ENCODE data around the gene KIAA1217.

KIAA1217 gene

GRCh38 chr10:24406809-24407483 is 198.0 kb downstream of the KIAA1217 start:
- DNase-seq (ENCODE audit: low read depth in 2 of 2): no peak

DNA sequence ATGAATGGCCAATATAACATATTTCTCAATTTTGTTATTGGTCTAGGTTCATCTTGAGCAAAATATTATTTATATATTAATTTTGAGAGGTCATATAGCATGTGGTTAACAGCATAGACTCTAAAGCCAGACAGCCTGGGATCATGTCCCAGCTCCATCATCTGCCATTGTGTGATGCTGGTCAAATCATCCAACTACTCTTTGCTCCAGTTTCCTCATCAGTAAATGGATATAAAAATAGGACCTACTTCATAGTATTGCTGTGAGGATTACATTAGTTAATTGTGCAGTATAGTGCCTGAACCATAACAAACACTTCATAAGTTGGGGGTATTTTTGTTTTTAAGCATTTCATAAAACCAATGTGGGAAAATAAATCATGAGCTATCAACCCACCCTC is 199.0 kb downstream of the KIAA1217 start:
- DNase-seq (ENCODE audit: low read depth in 2 of 2): no peak

DNA sequence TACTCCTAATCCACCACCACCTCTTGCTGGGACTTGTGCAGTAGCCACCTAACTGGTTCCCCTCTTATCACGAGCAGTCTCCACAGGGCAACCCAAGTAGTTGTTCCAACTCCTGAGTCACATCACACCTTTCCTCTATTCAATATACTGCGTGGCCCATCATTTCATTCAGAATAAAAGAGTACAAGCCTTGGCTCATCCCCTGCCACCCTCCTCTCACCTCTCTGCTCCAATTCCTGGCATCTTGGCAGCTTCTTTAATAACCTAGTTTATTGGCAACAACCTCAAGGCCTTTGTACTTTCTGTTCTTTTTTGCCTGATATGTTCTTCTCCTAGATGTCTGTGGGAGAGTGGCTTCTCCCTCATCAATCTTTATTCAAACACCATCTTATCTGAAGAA is 199.4 kb downstream of the KIAA1217 start:
- no peak for DNase-seq (ENCODE audit: low read depth in 2 of 2)

- DNase-seq (ENCODE audit: low read depth in 2 of 2): no peak
Observed at GRCh38 chr10:24414597-24414996, 205.7 kb downstream of the KIAA1217 start.

- no peak for DNase-seq (ENCODE audit: low read depth in 2 of 2)
Observed at GRCh38 chr10:24415455-24416125, 206.7 kb downstream of the KIAA1217 start.

- DNase-seq (ENCODE audit: low read depth in 2 of 2): no peak
Observed at GRCh38 chr10:24416248-24416647, 207.3 kb downstream of the KIAA1217 start.

DNA sequence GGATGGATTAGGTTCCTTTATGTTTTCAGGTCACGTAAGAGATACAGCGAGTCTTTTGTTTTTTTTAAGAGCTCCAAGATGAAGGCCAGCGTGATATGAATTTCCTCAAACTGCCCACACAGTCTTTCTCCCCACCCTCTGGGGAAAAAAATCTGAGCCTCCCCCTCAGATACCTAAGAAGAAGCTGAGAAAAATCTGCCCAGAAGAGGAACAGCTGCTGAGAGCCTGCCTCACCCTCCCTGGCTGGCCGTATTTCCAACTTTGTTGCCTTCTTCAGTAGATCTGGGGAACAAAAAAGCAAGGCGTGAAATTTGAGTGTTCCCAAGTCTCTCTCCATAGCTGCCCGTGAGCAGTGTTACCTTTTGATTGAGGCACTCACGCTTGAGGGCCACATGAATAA is 208.1 kb downstream of the KIAA1217 start:
- no peak for DNase-seq (ENCODE audit: low read depth in 2 of 2)

DNA sequence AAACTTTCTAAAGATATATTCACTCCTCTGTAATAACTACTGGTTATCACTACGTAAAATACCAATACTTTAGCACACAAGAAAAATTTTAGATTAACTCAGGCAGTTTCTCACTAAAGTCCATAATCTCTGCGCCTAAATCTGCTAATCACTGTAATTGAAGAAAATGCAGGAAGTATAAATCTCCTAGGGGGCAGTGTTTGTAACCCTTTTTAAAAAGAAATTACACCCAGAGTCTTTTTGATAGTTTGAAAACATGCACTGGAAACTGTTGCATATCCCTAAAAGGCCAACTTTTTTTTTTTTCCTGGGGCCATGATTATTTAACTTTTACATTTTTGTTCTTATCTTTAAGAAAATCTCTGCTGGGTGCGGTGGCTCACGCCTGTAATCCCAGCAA is 209.6 kb downstream of the KIAA1217 start:
- no peak for DNase-seq (ENCODE audit: low read depth in 2 of 2)

GRCh38 chr10:24419066-24419465 is 210.1 kb downstream of the KIAA1217 start:
- DNase-seq (ENCODE audit: low read depth in 2 of 2): no peak

GRCh38 chr10:24425151-24425550 is 216.2 kb downstream of the KIAA1217 start:
- DNase-seq (ENCODE audit: low read depth in 2 of 2): no peak

DNA sequence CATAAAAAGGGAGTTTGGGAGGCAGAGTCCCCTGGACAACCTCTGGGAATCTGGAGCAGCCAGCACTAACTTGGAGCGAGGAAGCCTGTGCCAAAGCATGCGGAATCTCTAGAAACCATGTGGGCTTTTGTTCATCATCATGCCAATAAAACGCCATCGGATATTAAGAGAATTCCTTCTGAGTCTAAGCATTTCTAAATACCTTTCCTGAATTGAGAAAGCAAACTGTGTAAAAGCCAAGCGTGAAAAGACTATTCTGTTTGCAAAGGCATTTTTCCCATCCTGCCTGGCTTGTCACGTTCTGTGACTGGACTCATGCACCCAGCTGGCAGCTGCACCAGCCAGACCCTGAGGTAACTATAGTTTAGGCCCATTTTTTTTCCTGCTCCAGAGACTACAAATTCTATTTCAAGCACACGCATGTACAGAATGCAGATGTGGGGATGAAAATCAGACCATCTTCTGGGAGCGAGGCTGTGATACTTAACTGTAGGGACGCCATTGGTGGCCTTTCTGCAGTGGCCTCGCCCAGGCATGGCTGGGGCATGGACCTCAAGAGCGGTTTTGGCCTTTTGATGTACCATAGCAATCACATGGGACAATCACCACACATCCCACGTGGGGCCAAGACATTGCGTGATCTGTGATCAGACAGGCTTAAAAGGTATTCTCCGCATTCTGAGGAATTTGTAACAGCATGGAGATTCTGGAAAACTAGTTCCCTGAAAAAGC is 218.9 kb downstream of the KIAA1217 start:
- DNase-seq (ENCODE audit: low read depth in 2 of 2): no peak

- DNase-seq (ENCODE audit: low read depth in 2 of 2): no peak
Observed at GRCh38 chr10:24428410-24428782, 219.5 kb downstream of the KIAA1217 start.

GRCh38 chr10:24430591-24430990 is 221.7 kb downstream of the KIAA1217 start:
- no peak for DNase-seq (ENCODE audit: low read depth in 2 of 2)

DNA sequence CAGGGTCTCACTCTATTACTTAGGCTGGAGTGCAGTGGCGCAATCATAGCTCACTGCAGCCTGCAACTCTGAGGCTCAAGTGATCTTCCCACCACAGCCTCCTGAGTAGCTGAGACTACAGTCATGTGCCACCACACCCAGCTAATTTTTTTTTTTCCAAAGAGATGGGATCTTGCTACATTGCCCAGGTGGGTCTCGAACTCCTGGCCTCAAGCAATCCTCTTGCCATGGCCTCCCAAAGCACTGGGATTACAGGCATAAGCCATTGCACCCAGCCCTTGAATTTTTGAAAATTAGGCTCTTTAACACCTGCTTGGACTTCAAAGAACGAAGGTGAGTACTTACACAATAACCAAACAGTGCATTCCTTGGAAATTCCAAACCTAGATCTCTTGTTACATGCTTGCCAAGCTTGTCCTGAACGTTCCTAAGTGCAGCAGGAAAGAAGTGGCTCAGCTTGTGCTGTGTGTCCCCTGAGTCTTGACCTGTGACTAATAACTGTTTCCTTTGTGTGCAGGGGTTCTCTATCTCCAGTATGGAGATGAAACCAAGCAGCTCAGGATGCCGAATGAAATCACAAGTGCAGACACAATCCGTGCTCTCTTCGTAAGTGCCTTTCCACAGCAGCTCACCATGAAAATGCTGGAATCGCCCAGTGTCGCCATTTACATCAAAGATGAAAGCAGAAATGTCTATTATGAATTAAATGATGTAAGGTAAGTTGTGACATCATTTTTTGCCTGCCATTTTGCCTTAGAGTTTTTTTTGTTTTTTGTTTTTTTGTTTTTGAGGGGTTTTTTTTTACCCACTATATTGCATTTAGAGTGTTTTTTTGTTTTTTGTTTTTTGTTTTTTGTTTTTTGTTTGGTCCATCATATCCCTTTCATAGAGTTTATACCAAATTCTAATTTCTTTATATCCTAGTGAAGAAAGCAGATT is 223.8 kb downstream of the KIAA1217 start:
- no peak for DNase-seq (ENCODE audit: low read depth in 2 of 2)

- DNase-seq (ENCODE audit: low read depth in 2 of 2): no peak
Observed at GRCh38 chr10:24433705-24434104, 224.8 kb downstream of the KIAA1217 start.

GRCh38 chr10:24434961-24435360 is 226.0 kb downstream of the KIAA1217 start:
- no peak for DNase-seq (ENCODE audit: low read depth in 2 of 2)

DNA sequence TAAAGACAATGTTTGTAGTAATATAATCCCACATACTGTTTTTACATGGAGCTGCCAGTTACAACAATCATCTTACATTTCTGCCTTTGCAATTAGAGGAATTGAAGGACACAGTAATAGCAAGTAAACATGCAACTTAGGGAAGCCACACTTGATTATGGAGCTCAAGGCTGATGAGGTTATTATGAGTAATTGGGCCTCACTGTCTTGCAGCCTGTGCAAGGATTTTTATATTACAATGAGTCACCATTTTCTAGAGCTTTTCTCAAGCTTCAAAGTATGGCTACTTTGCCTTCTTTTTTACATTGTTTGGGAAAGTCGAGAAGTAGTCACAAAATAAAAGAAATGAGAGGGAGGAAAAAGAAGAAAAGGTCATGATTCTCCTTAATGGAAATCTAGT is 226.4 kb downstream of the KIAA1217 start:
- DNase-seq (ENCODE audit: low read depth in 2 of 2): no peak

GRCh38 chr10:24437302-24437701 is 228.4 kb downstream of the KIAA1217 start:
- no peak for DNase-seq (ENCODE audit: low read depth in 2 of 2)

DNA sequence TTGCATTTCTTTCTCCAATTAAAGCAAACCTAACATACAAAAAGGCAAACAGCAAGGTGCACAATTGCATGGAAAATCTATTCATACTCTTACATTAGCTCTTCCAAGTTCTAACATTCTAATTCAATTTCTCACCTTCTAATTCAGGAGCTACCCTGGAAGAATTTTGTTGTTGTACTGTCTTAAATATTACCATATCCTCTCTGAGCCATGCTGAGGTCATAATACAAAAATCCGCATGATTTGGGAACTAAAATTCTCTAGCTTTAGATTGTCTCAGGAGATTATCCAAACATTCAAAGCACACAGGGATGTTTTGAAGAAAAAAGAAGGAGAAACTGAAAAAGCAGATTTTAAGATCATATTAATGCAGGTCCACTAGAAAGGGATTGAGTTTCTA is 229.9 kb downstream of the KIAA1217 start:
- no peak for DNase-seq (ENCODE audit: low read depth in 2 of 2)

DNA sequence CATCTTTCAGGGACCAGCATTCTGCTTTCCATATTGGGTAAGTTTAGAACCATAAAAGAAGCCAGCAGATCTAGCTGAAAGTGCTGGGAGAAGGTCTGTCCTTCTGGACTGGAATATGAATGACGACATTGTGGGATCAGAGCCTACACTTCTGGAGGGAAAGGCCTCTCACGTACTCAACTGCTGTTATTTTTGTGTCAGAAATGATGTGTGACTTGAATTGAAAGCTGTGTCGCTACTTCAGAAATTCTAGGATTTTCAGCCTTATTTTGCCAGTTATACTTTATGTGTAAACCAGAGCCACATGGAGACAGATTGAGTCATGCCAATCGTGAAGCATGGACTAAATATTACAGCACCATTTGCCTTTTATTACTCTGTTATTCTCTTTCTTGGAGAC is 231.0 kb downstream of the KIAA1217 start:
- DNase-seq (ENCODE audit: low read depth in 2 of 2): no peak

DNA sequence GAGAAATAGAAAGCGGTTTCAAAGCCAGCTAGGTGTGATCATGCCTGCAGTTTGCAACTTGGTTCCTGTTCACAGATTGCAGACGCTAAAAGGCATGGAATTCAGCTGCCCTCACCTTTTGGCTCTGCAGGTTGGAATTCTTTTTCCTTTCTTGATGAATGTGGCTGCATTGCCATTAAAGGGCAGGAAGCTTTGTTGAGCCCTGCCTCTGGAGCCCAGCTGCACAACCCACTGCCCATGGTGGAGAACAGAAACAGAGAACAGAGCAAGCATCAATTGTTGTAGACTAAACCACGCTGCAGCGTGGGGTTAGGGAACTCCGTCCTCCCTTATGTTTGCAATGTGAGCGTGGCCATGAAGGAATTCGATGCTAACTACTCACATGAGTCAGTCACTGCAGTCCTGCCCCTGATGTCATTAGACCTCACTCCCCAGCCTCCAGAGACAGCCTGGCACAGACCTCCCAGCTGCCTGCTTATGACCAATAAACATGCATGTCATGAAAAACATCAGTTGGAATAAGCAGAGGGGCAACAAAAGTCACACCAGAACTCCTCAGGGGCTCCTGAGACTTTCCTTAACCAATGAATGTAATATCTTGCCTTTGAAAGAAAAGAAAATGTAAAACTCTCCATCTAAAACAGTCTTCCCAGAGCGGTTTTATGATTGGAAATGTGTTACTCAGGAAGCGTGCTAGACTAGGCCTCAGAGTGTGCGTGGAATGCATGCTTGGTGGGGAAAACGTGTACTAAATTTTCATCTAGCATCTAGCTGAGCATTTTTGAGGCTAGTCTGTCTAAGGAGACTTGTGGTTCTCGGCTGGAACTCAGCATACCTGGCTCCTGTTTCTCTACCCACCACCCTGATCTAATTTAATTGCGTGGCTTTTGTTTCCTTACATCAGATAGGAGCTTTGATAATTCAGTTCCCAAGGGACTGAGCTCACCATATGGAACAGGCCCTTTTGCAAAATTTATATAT is 232.2 kb downstream of the KIAA1217 start:
- no peak for DNase-seq (ENCODE audit: low read depth in 2 of 2)

Data from activated CD4-positive, alpha-beta T cell treated with anti-CD3 and anti-CD28 coated beads for 24 hours (primary cell).